H1 (cell line): ENCODE measurements around the gene TTC3. TPM values are rescaled to one million over a fixed set of nuclear protein-coding genes. Genes with fewer than 3 reads are reported as not detected.

Source experiments
- CTCF ChIA-PET: fragments of 300-600 bp; sonication (Branson Sonifier 250); formaldehyde crosslinking; loops from one replicate; lab custom pipeline; 2021; ENCODE audit not compliant: partially characterized antibody; lab: Charles Lee
- POLR2A ChIA-PET: fragments of 300-600 bp; sonication (Branson Sonifier 250); formaldehyde crosslinking; loops from one replicate; lab custom pipeline; 2021; ENCODE audit warnings: inconsistent platforms; ENCODE audit not compliant: partially characterized antibody; lab: Charles Lee
- DNase-seq, 2 experiments: peaks; one replicate each; pipeline versions ENCODE4 v3.0.0 to v3.0.0-alpha.2; 2010 to 2022; ENCODE audit warnings: low spot score in 2 of 2, low read depth in 1 of 2, mixed read lengths in 1 of 2
- FAIRE-seq: peaks from 2 replicates; lab custom pipeline; 2011; peaks lifted over from hg19 to GRCh38; lab: Jason Lieb, UNC
- H2AFZ ChIP-seq: 2 replicates; pipeline ENCODE4 v1.8.1; 2012; ENCODE audit warnings: low read length, inconsistent platforms
- H2AK5ac ChIP-seq: 2 replicates; pipeline ENCODE4 v1.6.1; 2013; ENCODE audit warnings: low read depth, low read length
- H2BK120ac ChIP-seq: replicated peaks from 2 replicates; pipeline ENCODE3; 2013; ENCODE audit warnings: low read depth, low read length, inconsistent platforms
- H2BK12ac ChIP-seq: 2 replicates; pipeline ENCODE4 v1.6.1; 2013; ENCODE audit warnings: low read depth, low read length
- H2BK15ac ChIP-seq: 2 replicates; pipeline ENCODE4 v1.6.1; 2013; ENCODE audit warnings: low read length
- H2BK20ac ChIP-seq: 2 replicates; pipeline ENCODE4 v1.6.1; 2013; ENCODE audit warnings: low read length
- H2BK5ac ChIP-seq: 2 replicates; pipeline ENCODE4 v1.6.1; 2013; ENCODE audit warnings: low read depth, low read length
- H3K14ac ChIP-seq: 2 replicates; pipeline ENCODE4 v1.6.1; 2013; ENCODE audit warnings: inconsistent platforms; ENCODE audit not compliant: insufficient read length
- H3K18ac ChIP-seq: 2 replicates; pipeline ENCODE4 v1.6.1; 2013; ENCODE audit warnings: low read length; ENCODE audit errors: extremely low read depth
- H3K23ac ChIP-seq: 2 replicates; pipeline ENCODE4 v1.6.1; 2013; ENCODE audit warnings: inconsistent platforms; ENCODE audit not compliant: insufficient read length
- H3K23me2 ChIP-seq: 2 replicates; pipeline ENCODE4 v1.6.1; 2013; ENCODE audit warnings: low read depth, low read length
- H3K27ac ChIP-seq: 2 replicates; pipeline ENCODE4 v1.6.1; 2011; ENCODE audit warnings: low read depth, low read length, inconsistent platforms
- H3K27me3 ChIP-seq, 4 experiments: replicated peaks in 1 of 4; 1 replicate in 1 of 4; 2 replicates in 3 of 4; pipeline versions ENCODE4 v1.6.1 to v1.8.1; 2011 to 2013; ENCODE audit warnings: low read length in 3 of 4, mild to moderate bottlenecking in 3 of 4, inconsistent platforms in 2 of 4, mixed read lengths in 2 of 4, moderate library complexity in 1 of 4; ENCODE audit not compliant: control insufficient read depth in 3 of 4, insufficient read depth in 3 of 4; ENCODE audit errors: extremely low read depth in 1 of 4
- H3K36me3 ChIP-seq, 4 experiments: 2 replicates each; pipeline versions ENCODE4 v1.6.1 to v1.8.1; 2011 to 2013; ENCODE audit warnings: mild to moderate bottlenecking in 4 of 4, low read length in 3 of 4, moderate library complexity in 2 of 4, control low read depth in 1 of 4, inconsistent platforms in 1 of 4; ENCODE audit not compliant: insufficient read depth in 4 of 4, control insufficient read depth in 2 of 4
- H3K4ac ChIP-seq: replicated peaks from 2 replicates; pipeline ENCODE3; 2013; ENCODE audit warnings: low read length, low read depth, mixed read lengths, inconsistent platforms; ENCODE audit not compliant: insufficient read length
- H3K4me1 ChIP-seq, 4 experiments: replicated peaks in 1 of 4; 1 replicate in 1 of 4; 2 replicates in 3 of 4; pipeline versions ENCODE4 v1.6.1 to v1.8.1; 2011 to 2013; ENCODE audit warnings: low read length in 3 of 4, inconsistent platforms in 2 of 4, mixed read lengths in 1 of 4; ENCODE audit not compliant: insufficient read depth in 4 of 4, control insufficient read depth in 3 of 4
- H3K4me2 ChIP-seq, 2 experiments: 2 replicates each; pipeline versions ENCODE4 v1.6.1 to v1.8.1; 2011 to 2013; ENCODE audit warnings: low read depth in 2 of 2, low read length in 2 of 2, control low read depth in 1 of 2, inconsistent platforms in 1 of 2, mild to moderate bottlenecking in 1 of 2; ENCODE audit not compliant: insufficient read depth in 1 of 2
- H3K4me3 ChIP-seq, 4 experiments: fragments of 200-600, 300-600 bp in 1 of 4; sonication (generic), shearing (Covaris generic), sonication (Bioruptor Twin) in 1 of 4; 2 replicates each; pipeline versions ENCODE4 v1.5.1 to v1.8.1; 2011 to 2016; ENCODE audit warnings: low read length in 4 of 4, low read depth in 3 of 4, control low read depth in 2 of 4, inconsistent platforms in 2 of 4, mild to moderate bottlenecking in 2 of 4, mixed read lengths in 1 of 4, moderate library complexity in 1 of 4; ENCODE audit not compliant: insufficient read depth in 2 of 4; ENCODE audit errors: extremely low read depth in 1 of 4
- H3K56ac ChIP-seq: replicated peaks from 2 replicates; pipeline ENCODE3; 2013; ENCODE audit warnings: low read depth, mild to moderate bottlenecking, mixed read lengths, low read length, inconsistent platforms; ENCODE audit not compliant: insufficient read length
- H3K79me1 ChIP-seq: 2 replicates; pipeline ENCODE4 v1.6.1; 2013; ENCODE audit warnings: low read depth, low read length, control low read depth
- H3K79me2 ChIP-seq, 2 experiments: 2 replicates each; pipeline versions ENCODE4 v1.6.1 to v1.8.1; 2012 to 2013; ENCODE audit warnings: low read length in 2 of 2, mild to moderate bottlenecking in 2 of 2, inconsistent platforms in 1 of 2; ENCODE audit not compliant: insufficient read depth in 2 of 2, control insufficient read depth in 1 of 2
- H3K9ac ChIP-seq, 4 experiments: replicated peaks in 1 of 4; 1 replicate in 1 of 4; 2 replicates in 3 of 4; pipeline versions ENCODE4 v1.6.1 to v1.8.1; 2011 to 2013; ENCODE audit warnings: low read depth in 3 of 4, low read length in 3 of 4, control low read depth in 2 of 4, mild to moderate bottlenecking in 2 of 4, moderate library complexity in 2 of 4, inconsistent platforms in 1 of 4; ENCODE audit errors: extremely low read depth in 1 of 4
- H3K9me3 ChIP-seq, 2 experiments: 2 replicates each; pipeline versions ENCODE4 v1.6.1 to v1.8.1; 2012 to 2013; ENCODE audit warnings: mild to moderate bottlenecking in 2 of 2, moderate library complexity in 2 of 2, control low read depth in 1 of 2, inconsistent platforms in 1 of 2, low read depth in 1 of 2, low read length in 1 of 2, mixed read lengths in 1 of 2; ENCODE audit not compliant: insufficient read depth in 2 of 2
- H4K20me1 ChIP-seq, 2 experiments: replicated peaks in 1 of 2; 2 replicates each; pipeline versions ENCODE3 to v1.8.1; 2011 to 2013; ENCODE audit warnings: inconsistent platforms in 2 of 2, low read length in 2 of 2, mild to moderate bottlenecking in 1 of 2; ENCODE audit not compliant: insufficient read depth in 2 of 2, control insufficient read depth in 1 of 2
- H4K5ac ChIP-seq: 2 replicates; pipeline ENCODE4 v1.6.1; 2013; ENCODE audit warnings: low read length, low read depth, mixed read lengths, inconsistent platforms; ENCODE audit not compliant: insufficient read length
- H4K8ac ChIP-seq: 2 replicates; pipeline ENCODE4 v1.8.0; 2013; ENCODE audit warnings: mild to moderate bottlenecking, moderate library complexity, low read length, inconsistent platforms; ENCODE audit not compliant: insufficient read depth; ENCODE audit errors: extremely low read depth
- H4K91ac ChIP-seq: replicated peaks from 2 replicates; pipeline ENCODE3; 2013; ENCODE audit warnings: low read length, mixed read lengths, inconsistent platforms; ENCODE audit not compliant: insufficient read length
- EP300 ChIP-seq, 2 experiments: IDR thresholded peaks; 1 replicate in 1 of 2; 2 replicates in 1 of 2; pipeline ENCODE4 v1.6.1; 2011 to 2012; ENCODE audit warnings: low read depth in 2 of 2, low read length in 2 of 2, mild to moderate bottlenecking in 2 of 2, borderline replicate concordance in 1 of 2, inconsistent platforms in 1 of 2, moderate library complexity in 1 of 2
- JUND ChIP-seq: IDR thresholded peaks from 2 replicates; pipeline ENCODE4 v1.6.1; 2011; ENCODE audit warnings: mild to moderate bottlenecking, improper control_type of control experiment, low read length
- WGBS, 2 experiments: shearing (Covaris generic) in 1 of 2; methylation state at CpG; one replicate each; pipeline versions ENCODE4 v1.1.6 to v1.1.7; 2013 to 2015; ENCODE audit warnings: low lambda C conversion rate in 2 of 2, mixed read lengths in 2 of 2, inconsistent platforms in 1 of 2, low coverage in 1 of 2, missing lambda C conversion rate in 1 of 2; ENCODE audit not compliant: insufficient replicate concordance in 2 of 2, insufficient coverage in 1 of 2, insufficient read length in 1 of 2; ENCODE audit errors: extremely low coverage in 1 of 2, missing lambda C conversion rate in 1 of 2; 5-methylcytosine and 5-hydroxymethylcytosine counted together
- polyA plus RNA-seq, 7 experiments: library from polyadenylated mRNA; depleted of rRNA in 3 of 7; stranded (reverse) in 5 of 7; unstranded in 2 of 7; fragments of >200 nt in 5 of 7; fragments of 200-250 nt in 2 of 7; gene quantifications; 1 replicate in 5 of 7; 2 replicates in 1 of 7; 4 replicates in 1 of 7; pipeline versions ENCODE4 v1.2.1 to v1.2.3, GENCODE V29; 2011 to 2013; ENCODE audit warnings: missing spikeins in 2 of 7, mixed read lengths in 2 of 7
- total RNA-seq: library from RNA; stranded (reverse); fragmentation: NEBNext Ultra II Directional; extraction: Animal tissue kit (Norgen Biotek cat#: 25700); gene quantifications from 2 replicates; pipeline ENCODE4 v1.2.1, GENCODE V29; 2021

Gene TTC3
- total and polyA plus RNA-seq, 2 of the 8 experiments (the other 6 are each of a cell fraction or from before 2014, with no cell fraction given) = 11.0 to 36.2 TPM

DNA sequence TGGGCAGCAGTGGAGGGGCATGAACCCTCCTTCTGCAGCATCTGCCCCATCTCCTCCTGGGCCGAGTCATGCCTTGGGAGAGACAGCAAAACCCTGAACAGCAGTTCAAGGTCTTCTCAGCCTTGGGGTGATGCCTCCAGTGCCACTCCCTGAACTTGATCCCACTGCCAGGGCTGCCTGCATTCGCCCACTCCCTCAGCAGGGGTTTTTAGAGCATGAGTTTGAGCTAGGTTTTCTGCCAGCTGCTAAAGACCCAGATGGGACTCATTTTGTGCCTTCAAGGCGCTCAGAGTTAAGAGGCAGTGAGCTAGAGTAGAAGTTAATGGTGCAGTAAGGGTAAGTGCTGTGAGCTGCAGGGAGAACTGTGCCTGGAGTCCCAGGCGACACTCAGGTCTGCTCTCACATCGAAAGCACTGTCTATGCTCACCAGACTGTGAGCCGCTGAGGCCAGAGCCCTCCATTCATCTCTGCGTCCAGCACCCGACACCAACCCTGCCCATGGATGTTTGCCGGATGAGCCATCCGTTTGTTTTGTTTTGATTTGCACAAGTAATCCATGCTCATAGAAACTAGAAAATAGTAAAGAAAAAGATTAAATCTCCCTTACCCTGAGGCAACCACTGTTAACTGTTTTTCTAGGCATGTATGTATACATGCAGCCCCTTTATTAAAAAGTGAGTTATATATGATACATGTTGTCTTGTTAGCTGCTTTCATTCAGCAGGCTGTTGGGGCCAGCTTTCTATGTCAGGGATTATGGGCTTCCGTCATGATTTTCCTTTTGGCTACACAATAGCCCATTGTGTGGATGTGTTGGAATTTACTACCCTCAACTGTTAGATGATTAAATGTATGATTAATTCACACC is 126.2 kb downstream of the TTC3 start:
- H3K79me1 ChIP-seq = no peaks in the 10 kb centered on the region
- H3K27ac ChIP-seq = no peak overlapping the region
- H3K27me3 ChIP-seq = no peaks in the 10 kb centered on the region
- no peaks in the 10 kb centered on the region for H3K9me3 ChIP-seq
- no peak overlapping the region for H2AFZ ChIP-seq
- no peak overlapping the region for H2BK5ac ChIP-seq
- H2BK15ac ChIP-seq = no peak overlapping the region
- no peak overlapping the region for H3K9ac ChIP-seq
- no peak overlapping the region for H2BK12ac ChIP-seq
- H2BK120ac ChIP-seq = no peak overlapping the region
- H4K91ac ChIP-seq = no peak overlapping the region
- H4K5ac ChIP-seq = no peak overlapping the region
- H3K18ac ChIP-seq = no peak overlapping the region
- no peak overlapping the region for H3K14ac ChIP-seq
- no peak overlapping the region for H3K4ac ChIP-seq
- H2AK5ac ChIP-seq = no peak overlapping the region
- H3K79me2 ChIP-seq = no peaks in the 10 kb centered on the region
- ChIA-PET POLR2A (no interaction called here), CTCF (interaction anchor here (0.8 kb wide), 1 partner anchor 11 kb away, joined by 3 read pairs; no protein-coding TSS in a partner anchor)
- no peak overlapping the region for H3K4me3 ChIP-seq
- WGBS, 2 experiments = 92% methylated on average over 11 of the region's 11 CpGs; no CpG with 5 or more reads in 1 of the 2 experiments
- H4K8ac ChIP-seq = no peak overlapping the region
- peaks cover 0 to 3% (median under 1%) of the 10 kb centered on the region in 4 experiments; a peak in 4 of 8 replicates for H3K36me3 ChIP-seq
- H3K4me2 ChIP-seq = no peak overlapping the region
- no peaks in the 10 kb centered on the region for H3K23me2 ChIP-seq
- no peak overlapping the region for H3K23ac ChIP-seq
- H3K56ac ChIP-seq = no peak overlapping the region
- H2BK20ac ChIP-seq = no peak overlapping the region
- peaks cover 0 to 2% (median 1%) of the 10 kb centered on the region in 4 experiments; a peak in 1 of 7 replicates for H3K4me1 ChIP-seq
- FAIRE-seq (no peak), DNase-seq (no peak)
- no peaks in the 10 kb centered on the region for H4K20me1 ChIP-seq
- no peak for TF ChIP-seq EP300 (IDR thresholded peaks at IDR 0.05; ENCODE audit: borderline replicate concordance in 1 of 2, low read depth in 2 of 2, low read length in 2 of 2)
- TF ChIP-seq JUND = no peak
